Stimulated activated naive CD8-positive, alpha-beta T cell treated with anti-CD3 and anti-CD28 coated beads, Interleukin-15, Interleukin-2, amounts not matched to agents 100 ng/mL and 50 ng/mL, for 24 hours (primary cell): ENCODE data around the gene KHDC3L.
A peak's percentile ranks its signal among the peaks of the same experiment; 100 is the strongest.

Experiments used
- H3K27ac Mint-ChIP-seq: one replicate; pipeline ENCODE4 v1.8.0; 2021; ENCODE audit warnings: mild to moderate bottlenecking, mixed read lengths
- H3K27me3 Mint-ChIP-seq: one replicate; pipeline ENCODE4 v1.8.0; 2021; ENCODE audit warnings: mixed read lengths
- H3K36me3 Mint-ChIP-seq: one replicate; pipeline ENCODE4 v1.8.0; 2021; ENCODE audit warnings: low read depth, mixed read lengths
- H3K4me1 Mint-ChIP-seq: one replicate; pipeline ENCODE4 v1.8.0; 2021; ENCODE audit warnings: low read depth, mixed read lengths
- H3K4me3 Mint-ChIP-seq: one replicate; pipeline ENCODE4 v1.8.0; 2021; ENCODE audit warnings: mild to moderate bottlenecking, mixed read lengths
- H3K9me3 Mint-ChIP-seq: one replicate; pipeline ENCODE4 v1.8.0; 2021; ENCODE audit warnings: mixed read lengths

KHDC3L gene

GRCh38 chr6:73362358-73362757, at the start of gene KHDC3L:
Gene KHDC3L (plus strand): TSS chr6:73362658. CDS start chr6:73362730, 72 bp downstream.
- no peak within 1 kb of the TSS for H3K27ac Mint-ChIP-seq
- no peaks in the 10 kb centered on the region for H3K4me1 Mint-ChIP-seq
- no peak within 1 kb of the TSS for H3K4me3 Mint-ChIP-seq
- H3K36me3 Mint-ChIP-seq, result no peaks in the 10 kb centered on the region
- H3K9me3 Mint-ChIP-seq, result no peaks in the 10 kb centered on the region
- H3K27me3 Mint-ChIP-seq, result no peaks in the 10 kb centered on the region

GRCh38 chr6:73314577-73315492, 47.6 kb upstream of the KHDC3L start:
- no peak overlapping the region for H3K27ac Mint-ChIP-seq
- peak overlapping the region; percentile 41 for H3K4me3 Mint-ChIP-seq
- H3K4me1 Mint-ChIP-seq, result peaks cover 8% of the 10 kb centered on the region
- peaks cover 61% of the 10 kb centered on the region for H3K27me3 Mint-ChIP-seq
- H3K36me3 Mint-ChIP-seq, result no peaks in the 10 kb centered on the region
- H3K9me3 Mint-ChIP-seq, result peaks cover 4% of the 10 kb centered on the region

GRCh38 chr6:73323323-73323722, 39.1 kb upstream of the KHDC3L start:
- H3K27ac Mint-ChIP-seq, result no peak overlapping the region
- H3K36me3 Mint-ChIP-seq, result no peaks in the 10 kb centered on the region
- no peaks in the 10 kb centered on the region for H3K4me1 Mint-ChIP-seq
- H3K4me3 Mint-ChIP-seq, result no peak overlapping the region
- peaks cover under 1% of the 10 kb centered on the region for H3K9me3 Mint-ChIP-seq
- H3K27me3 Mint-ChIP-seq, result peaks cover 8% of the 10 kb centered on the region

- H3K27ac Mint-ChIP-seq, result no peak overlapping the region
- H3K27me3 Mint-ChIP-seq, result peaks cover 21% of the 10 kb centered on the region
- H3K4me3 Mint-ChIP-seq, result no peak overlapping the region
- no peaks in the 10 kb centered on the region for H3K36me3 Mint-ChIP-seq
- H3K4me1 Mint-ChIP-seq, result no peaks in the 10 kb centered on the region
- no peaks in the 10 kb centered on the region for H3K9me3 Mint-ChIP-seq
These were observed 36.8 kb upstream of the KHDC3L start for GRCh38 chr6:73325656-73326055.

GRCh38 chr6:73328790-73329189, 33.7 kb upstream of the KHDC3L start:
- peaks cover 30% of the 10 kb centered on the region for H3K27me3 Mint-ChIP-seq
- H3K36me3 Mint-ChIP-seq, result no peaks in the 10 kb centered on the region
- no peak overlapping the region for H3K27ac Mint-ChIP-seq
- H3K9me3 Mint-ChIP-seq, result no peaks in the 10 kb centered on the region
- H3K4me3 Mint-ChIP-seq, result no peak overlapping the region
- H3K4me1 Mint-ChIP-seq, result no peaks in the 10 kb centered on the region

GRCh38 chr6:73329201-73329600, 33.3 kb upstream of the KHDC3L start:
- Mint-ChIP-seq H3K4me1 (no peaks in the 10 kb centered on the region), H3K36me3 (no peaks in the 10 kb centered on the region), H3K4me3 (no peak overlapping the region), H3K9me3 (no peaks in the 10 kb centered on the region), H3K27ac (no peak overlapping the region), H3K27me3 (peaks cover 30% of the 10 kb centered on the region)

GRCh38 chr6:73339340-73339739, 23.1 kb upstream of the KHDC3L start:
- no peaks in the 10 kb centered on the region for H3K4me1 Mint-ChIP-seq
- H3K36me3 Mint-ChIP-seq, result no peaks in the 10 kb centered on the region
- H3K27me3 Mint-ChIP-seq, result peaks cover 3% of the 10 kb centered on the region
- H3K27ac Mint-ChIP-seq, result no peak overlapping the region
- H3K4me3 Mint-ChIP-seq, result no peak overlapping the region
- no peaks in the 10 kb centered on the region for H3K9me3 Mint-ChIP-seq

GRCh38 chr6:73340048-73340447, 22.4 kb upstream of the KHDC3L start:
- H3K36me3 Mint-ChIP-seq, result no peaks in the 10 kb centered on the region
- no peaks in the 10 kb centered on the region for H3K9me3 Mint-ChIP-seq
- no peaks in the 10 kb centered on the region for H3K4me1 Mint-ChIP-seq
- H3K27me3 Mint-ChIP-seq, result peaks cover 3% of the 10 kb centered on the region
- no peak overlapping the region for H3K4me3 Mint-ChIP-seq
- H3K27ac Mint-ChIP-seq, result no peak overlapping the region

- no peak overlapping the region for H3K27ac Mint-ChIP-seq
- H3K9me3 Mint-ChIP-seq, result no peaks in the 10 kb centered on the region
- H3K27me3 Mint-ChIP-seq, result peaks cover 3% of the 10 kb centered on the region
- H3K4me3 Mint-ChIP-seq, result no peak overlapping the region
- H3K4me1 Mint-ChIP-seq, result no peaks in the 10 kb centered on the region
- H3K36me3 Mint-ChIP-seq, result no peaks in the 10 kb centered on the region
These were observed 21.1 kb upstream of the KHDC3L start for GRCh38 chr6:73341335-73341734.

GRCh38 chr6:73342174-73342573, 20.3 kb upstream of the KHDC3L start:
- Mint-ChIP-seq H3K27ac (no peak overlapping the region), H3K9me3 (no peaks in the 10 kb centered on the region), H3K4me1 (no peaks in the 10 kb centered on the region), H3K36me3 (no peaks in the 10 kb centered on the region), H3K27me3 (peaks cover 9% of the 10 kb centered on the region), H3K4me3 (no peak overlapping the region)

- Mint-ChIP-seq H3K9me3 (no peaks in the 10 kb centered on the region), H3K27ac (no peak overlapping the region), H3K4me1 (no peaks in the 10 kb centered on the region), H3K36me3 (no peaks in the 10 kb centered on the region), H3K27me3 (peaks cover 16% of the 10 kb centered on the region), H3K4me3 (no peak overlapping the region)
These were observed 19.3 kb upstream of the KHDC3L start for GRCh38 chr6:73343164-73343563.

- Mint-ChIP-seq H3K4me3 (no peak overlapping the region), H3K4me1 (no peaks in the 10 kb centered on the region), H3K27me3 (peaks cover 37% of the 10 kb centered on the region), H3K27ac (no peak overlapping the region), H3K36me3 (no peaks in the 10 kb centered on the region), H3K9me3 (no peaks in the 10 kb centered on the region)
These were observed 13.8 kb upstream of the KHDC3L start for GRCh38 chr6:73348550-73349204.

- Mint-ChIP-seq H3K9me3 (no peaks in the 10 kb centered on the region), H3K36me3 (no peaks in the 10 kb centered on the region), H3K4me3 (no peak overlapping the region), H3K4me1 (no peaks in the 10 kb centered on the region), H3K27me3 (peaks cover 35% of the 10 kb centered on the region), H3K27ac (no peak overlapping the region)
These were observed 13.1 kb upstream of the KHDC3L start for GRCh38 chr6:73349311-73349710.

- Mint-ChIP-seq H3K4me3 (no peak within 1 kb of the TSS), H3K36me3 (no peaks in the 10 kb centered on the region), H3K9me3 (no peaks in the 10 kb centered on the region), H3K27me3 (peaks cover 15% of the 10 kb centered on the region), H3K4me1 (no peaks in the 10 kb centered on the region), H3K27ac (no peak within 1 kb of the TSS)
These were observed 8.5 kb upstream of the KHDC3L start, which contains the start of gene DPPA5 for GRCh38 chr6:73353636-73354593. Gene DPPA5 (minus strand): TSS chr6:73354276. CDS start chr6:73354225, 51 bp downstream.
